Measurements from ENCODE around the gene DMRTA1. TPM values are rescaled to one million over a fixed set of nuclear protein-coding genes. Genes with fewer than 3 reads are reported as not detected.
"Not testable (repeated sequence)": the region's sequence is repeated elsewhere in the genome, so short reads cannot be mapped to it uniquely, and the experiment has no call there.

Gene DMRTA1
- total RNA-seq, 1 donor from 2014 or later = 1.7 TPM

GRCh38 chr9:22433691-22434090, 12.9 kb upstream of the DMRTA1 start:
- H3K4me1 ChIP-seq = no peaks in the 10 kb centered on the region
- ATAC-seq (no peak), DNase-seq (no peak)
- no peak overlapping the region for H3K27ac ChIP-seq
- no peak overlapping the region for H3K4me3 ChIP-seq
- TF ChIP-seq CTCF (IDR thresholded peaks at IDR 0.05) = no peak
- no peaks in the 10 kb centered on the region for H3K9me3 ChIP-seq
- intact Hi-C loops (cut with DNase I) = no loop called here
- no peaks in the 10 kb centered on the region for H3K36me3 ChIP-seq
- H3K27me3 ChIP-seq (ENCODE audit: low read depth) = no peaks in the 10 kb centered on the region

- H3K4me1 ChIP-seq; DNase-seq; H3K36me3 ChIP-seq; H3K4me3 ChIP-seq; ATAC-seq; intact Hi-C loops (cut with DNase I); H3K27ac ChIP-seq; H3K9me3 ChIP-seq; H3K27me3 ChIP-seq (ENCODE audit: low read depth): not testable (repeated sequence)
Measured at GRCh38 chr9:22435252-22435651, 11.4 kb upstream of the DMRTA1 start.

- DNase-seq; H3K27me3 ChIP-seq (ENCODE audit: low read depth); H3K4me3 ChIP-seq; H3K27ac ChIP-seq; ATAC-seq; H3K9me3 ChIP-seq; H3K36me3 ChIP-seq; intact Hi-C loops (cut with DNase I); H3K4me1 ChIP-seq: not testable (repeated sequence)
Measured at GRCh38 chr9:22437461-22438067, 9.1 kb upstream of the DMRTA1 start.

- H3K27me3 ChIP-seq (ENCODE audit: low read depth) = peaks cover 11% of the 10 kb centered on the region
- ATAC-seq (no peak), DNase-seq (no peak)
- no peak for TF ChIP-seq CTCF (IDR thresholded peaks at IDR 0.05)
- H3K9me3 ChIP-seq = no peaks in the 10 kb centered on the region
- H3K36me3 ChIP-seq = no peaks in the 10 kb centered on the region
- H3K4me1 ChIP-seq = no peaks in the 10 kb centered on the region
- intact Hi-C loops (cut with DNase I) = loop anchor here (10.0 kb wide), 1 partner anchor 136 kb away; no protein-coding TSS in a partner anchor
- H3K27ac ChIP-seq = no peak overlapping the region
- no peak overlapping the region for H3K4me3 ChIP-seq
Measured at GRCh38 chr9:22440841-22441240, 5.8 kb upstream of the DMRTA1 start.

- intact Hi-C loops (cut with DNase I) = loop anchor here (10.0 kb wide), 1 partner anchor 142 kb away; no protein-coding TSS in a partner anchor
- peaks cover 9% of the 10 kb centered on the region for H3K4me1 ChIP-seq
- ATAC-seq (peak; percentile 94 to 95), DNase-seq (peak; percentile 79)
- peaks cover 29% of the 10 kb centered on the region for H3K27me3 ChIP-seq (ENCODE audit: low read depth)
- no peaks in the 10 kb centered on the region for H3K36me3 ChIP-seq
- no peaks in the 10 kb centered on the region for H3K9me3 ChIP-seq
- H3K4me3 ChIP-seq = peak overlapping the region; percentile 66
- peak overlapping the region; percentile 85 for H3K27ac ChIP-seq
- TF ChIP-seq CTCF (IDR thresholded peaks at IDR 0.05) = peak; percentile 22
Measured at GRCh38 chr9:22446950-22447617, 460 bp downstream of the DMRTA1 start.

- Histone ChIP-seq H3K4me1 (peaks cover 9% of the 10 kb centered on the region), H3K4me3 (peak overlapping the region; percentile 66), H3K9me3 (no peaks in the 10 kb centered on the region), H3K27me3 (ENCODE audit: low read depth) (peaks cover 29% of the 10 kb centered on the region), H3K36me3 (no peaks in the 10 kb centered on the region), H3K27ac (peak overlapping the region; percentile 85)
- intact Hi-C loops (cut with DNase I) = loop anchor here (10.0 kb wide), 1 partner anchor 143 kb away; no protein-coding TSS in a partner anchor
- TF ChIP-seq CTCF (IDR thresholded peaks at IDR 0.05) = peak; percentile 1
- DNase-seq = no peak
- ATAC-seq = peak; percentile 28 to 31
Measured at GRCh38 chr9:22447618-22448305, 1.1 kb downstream of the DMRTA1 start.
